HG03066 (cell line): ENCODE measurements around the gene SLC19A1.

ENCODE experiments used
- ATAC-seq: cut with Tn5 transposase; IDR thresholded peaks from one replicate; pipeline ENCODE4 v1.9.1; 2021; ENCODE audit warnings: low read depth; ENCODE audit not compliant: unreplicated experiment

The SLC19A1 gene

DNA sequence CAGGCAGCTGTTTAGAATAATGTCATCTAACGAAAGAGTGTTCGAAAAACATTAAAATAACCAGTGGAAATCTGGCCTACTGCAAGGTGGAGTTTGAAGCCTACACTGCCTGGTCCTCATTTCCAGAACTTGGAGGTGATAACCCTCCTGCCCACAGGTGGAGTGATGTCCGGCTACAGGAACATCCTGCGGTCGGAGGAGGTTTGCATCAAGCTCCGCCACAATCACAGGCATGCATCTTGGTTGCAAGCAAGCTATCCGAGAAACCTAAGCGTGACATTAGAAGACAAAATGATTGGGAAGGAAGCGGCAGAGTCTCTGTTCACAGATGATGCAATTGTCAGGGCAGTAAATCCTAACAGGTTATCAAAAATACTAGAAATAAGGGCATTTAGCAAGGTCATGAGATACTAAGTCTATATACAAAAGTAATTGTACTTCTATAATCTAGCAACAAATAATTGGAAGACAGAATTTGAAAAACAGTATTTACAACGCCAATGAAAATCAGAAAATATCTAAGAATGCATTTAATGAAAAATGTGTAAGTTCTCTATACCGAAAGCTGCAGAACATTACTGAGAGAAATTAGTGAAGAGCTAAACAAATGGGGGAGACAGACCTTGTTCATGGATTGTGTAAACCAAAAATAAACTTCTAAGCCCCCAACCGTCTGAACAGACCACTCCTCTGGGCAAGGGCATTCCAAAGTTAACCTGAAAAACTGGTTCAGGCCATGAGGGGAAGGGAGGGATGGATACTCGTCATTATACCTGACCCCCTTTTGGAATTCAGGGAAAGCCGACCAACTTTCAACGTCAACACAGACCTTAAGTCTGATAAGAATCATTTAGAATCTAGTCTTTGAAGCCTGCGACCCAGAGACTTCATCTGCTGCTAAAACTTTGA lies 4.7 kb upstream of the SLC19A1 start:
- ATAC-seq: no peak

- ATAC-seq: no peak
These were observed 3.7 kb upstream of the SLC19A1 start for GRCh38 chr21:45545691-45546531.

GRCh38 chr21:45545236-45545570 lies 3.0 kb upstream of the SLC19A1 start:
- no peak for ATAC-seq

- ATAC-seq: no peak
These were observed 2.4 kb upstream of the SLC19A1 start for GRCh38 chr21:45544449-45545235.

DNA sequence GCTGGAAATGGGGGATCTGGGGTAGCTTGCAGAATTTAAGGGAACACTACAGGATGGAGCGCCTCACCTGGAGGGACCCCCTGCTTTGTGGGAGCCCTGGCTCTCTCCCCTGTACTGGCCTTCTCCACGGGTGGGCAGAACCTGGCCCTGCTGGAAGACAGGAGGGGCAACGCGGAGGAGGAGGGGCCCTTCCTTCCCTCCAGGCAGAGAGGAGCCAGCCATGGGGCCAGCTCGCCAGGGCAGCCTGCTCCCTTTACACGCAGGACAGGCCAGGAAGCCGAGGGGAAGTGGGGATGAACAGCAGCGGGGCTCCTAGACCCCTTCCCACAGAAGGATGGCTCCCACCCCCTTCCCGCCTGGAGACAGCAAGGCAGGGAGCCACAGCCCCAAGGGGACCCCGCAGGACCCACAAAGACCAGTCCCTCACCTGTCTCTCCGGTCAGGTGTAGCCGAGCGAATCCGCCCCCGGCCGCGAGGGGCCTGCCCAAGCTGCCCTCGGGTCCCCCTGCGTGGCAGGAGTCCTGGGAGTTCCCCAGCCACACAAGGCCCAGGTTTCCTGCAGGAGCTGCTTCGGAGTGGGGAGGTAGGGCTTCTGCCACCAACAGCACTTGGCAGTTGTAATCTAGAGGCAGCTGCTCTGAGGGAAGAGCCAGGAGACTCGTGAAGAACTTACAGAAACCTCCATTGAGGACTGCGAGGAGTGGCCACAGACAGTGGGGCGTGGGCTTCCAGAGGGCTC lies 1.6 kb upstream of the SLC19A1 start:
- no peak for ATAC-seq

- no peak for ATAC-seq
These were observed 1.1 kb upstream of the SLC19A1 start for GRCh38 chr21:45543371-45543709.

GRCh38 chr21:45542667-45543370 lies 579 bp upstream of the SLC19A1 start:
- peak; percentile 16 for ATAC-seq

GRCh38 chr21:45541221-45542039 lies 810 bp downstream of the SLC19A1 start:
- peak; percentile 53 for ATAC-seq

DNA sequence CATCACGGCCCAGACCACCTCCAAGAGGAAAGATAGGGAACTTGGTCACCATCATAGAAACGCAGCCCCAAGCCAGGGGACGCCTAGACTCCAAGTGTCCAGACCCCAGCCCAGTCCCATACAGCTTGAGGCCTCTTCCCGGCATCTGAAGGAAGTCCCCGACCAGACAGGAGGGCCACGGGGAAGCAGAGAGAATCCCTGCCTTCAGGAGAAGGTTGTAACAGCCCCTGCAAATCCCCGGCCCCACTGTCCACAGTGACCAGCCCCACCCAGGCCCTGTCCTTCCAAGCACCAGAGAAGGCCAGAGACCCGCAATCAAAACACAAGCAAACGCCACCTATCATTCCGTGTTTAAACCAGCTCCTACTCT lies 1.7 kb downstream of the SLC19A1 start:
- no peak for ATAC-seq

GRCh38 chr21:45539796-45540600 lies 2.2 kb downstream of the SLC19A1 start:
- no peak for ATAC-seq

DNA sequence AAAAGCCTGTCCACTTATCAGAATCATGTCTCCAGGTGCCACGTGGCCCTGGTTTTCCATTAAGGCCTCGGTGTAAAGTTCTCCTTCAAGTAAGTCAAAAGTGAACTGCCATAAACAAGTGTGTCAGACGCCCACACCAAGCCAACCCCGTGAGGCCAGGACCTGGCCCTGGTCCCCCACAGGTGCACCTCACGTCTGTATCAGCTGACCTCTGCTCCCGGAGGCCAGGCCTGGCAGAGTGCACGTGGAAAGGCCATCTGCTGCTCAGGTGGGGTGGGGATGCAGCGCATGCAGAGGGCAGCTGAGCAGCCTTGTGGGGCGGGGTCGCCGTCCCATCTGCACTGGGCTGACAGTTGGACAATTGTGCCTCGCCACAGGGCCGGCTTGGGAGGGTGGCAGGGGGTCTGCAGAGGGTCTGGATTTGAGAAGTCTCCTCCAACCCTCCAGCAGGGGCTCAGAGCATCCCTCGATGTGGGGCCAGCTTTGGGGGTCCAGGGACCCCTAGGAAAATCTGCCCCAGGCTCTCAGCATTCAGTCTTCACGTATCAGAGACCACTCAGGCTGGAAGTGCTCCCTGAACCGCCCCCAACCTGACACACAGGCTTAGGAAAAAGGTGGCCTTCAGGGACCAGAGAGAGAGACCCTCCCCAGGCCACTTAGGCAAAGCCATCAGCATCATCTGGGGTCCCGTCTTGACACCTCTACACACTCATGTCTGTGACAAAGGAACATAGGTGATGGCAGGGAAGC lies 3.0 kb downstream of the SLC19A1 start:
- ATAC-seq: no peak

DNA sequence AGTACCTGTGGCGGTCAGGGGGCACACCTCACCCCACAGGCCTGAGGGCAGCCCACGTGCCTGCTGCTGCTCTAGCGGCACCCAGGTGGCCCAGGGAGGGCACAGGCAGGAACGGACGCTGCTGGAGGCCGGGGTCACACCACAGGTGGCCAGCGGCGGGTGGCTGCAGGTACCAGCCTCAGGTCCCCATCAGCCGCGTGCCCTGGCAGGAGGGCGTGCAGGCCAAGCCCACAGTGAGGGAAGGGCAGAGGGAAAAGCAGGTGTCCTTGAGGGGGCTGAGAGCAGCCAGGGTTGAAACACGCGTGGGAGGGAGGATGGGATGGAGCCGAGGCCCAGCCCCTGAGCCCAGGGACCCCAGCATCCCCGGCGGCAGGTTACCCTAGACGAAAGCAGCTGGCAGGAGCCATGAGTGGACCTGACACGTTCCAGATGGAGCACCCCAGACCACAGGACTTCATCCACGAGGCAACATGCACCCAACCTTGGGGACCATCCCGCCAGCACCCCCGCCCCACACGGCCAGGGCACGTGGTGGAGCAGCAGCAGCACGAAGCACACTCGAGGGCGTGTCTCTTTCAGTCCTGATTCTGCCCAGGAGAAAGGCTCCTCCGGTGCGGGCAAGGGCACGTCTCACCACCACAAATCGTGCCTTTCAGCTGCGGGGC lies 3.7 kb downstream of the SLC19A1 start:
- no peak for ATAC-seq

- ATAC-seq: no peak
These were observed 4.4 kb downstream of the SLC19A1 start for GRCh38 chr21:45537746-45538291.

- ATAC-seq: no peak
These were observed 5.0 kb downstream of the SLC19A1 start for GRCh38 chr21:45537111-45537745.

GRCh38 chr21:45536301-45537081 lies 5.7 kb downstream of the SLC19A1 start:
- ATAC-seq: no peak
